Smooth muscle cell (in vitro differentiated cells): ENCODE results near the gene HIVEP1. TPM values are rescaled to one million over a fixed set of nuclear protein-coding genes. Genes with fewer than 3 reads are reported as not detected.

Experiments
- DNase-seq: peaks from one replicate; lab custom pipeline; 2025; ENCODE audit not compliant: unreplicated experiment; lab: John Stamatoyannopoulos, UW
- H2AFZ ChIP-seq: fragments of 200-600 bp; sonication (generic); 2 replicates; pipeline ENCODE4 v1.6.0; 2016; ENCODE audit warnings: antibody characterized with exemption, low read depth, mild to moderate bottlenecking
- H3F3A ChIP-seq: fragments of 200-600 bp; sonication (generic); 2 replicates; pipeline ENCODE4 v1.6.0; 2017; ENCODE audit warnings: antibody characterized with exemption, low read depth
- H3K27ac ChIP-seq: fragments of 200-600 bp; sonication (generic); 2 replicates; pipeline ENCODE4 v1.5.1; 2016; ENCODE audit warnings: low read depth, mild to moderate bottlenecking
- H3K27me3 ChIP-seq: fragments of 200-600 bp; sonication (generic); 2 replicates; pipeline ENCODE4 v1.6.1; 2016; ENCODE audit warnings: low read depth, mild to moderate bottlenecking
- H3K36me3 ChIP-seq: fragments of 200-600 bp; sonication (generic); 2 replicates; pipeline ENCODE4 v1.5.1; 2016; ENCODE audit warnings: low read depth
- H3K4me1 ChIP-seq: fragments of 200-600 bp; sonication (generic); 2 replicates; pipeline ENCODE4 v1.5.1; 2016; ENCODE audit warnings: low read depth
- H3K4me2 ChIP-seq: fragments of 200-600 bp; sonication (generic); 2 replicates; pipeline ENCODE4 v1.6.0; 2016; ENCODE audit warnings: mild to moderate bottlenecking
- H3K4me3 ChIP-seq: fragments of 200-600 bp; sonication (generic); 2 replicates; pipeline ENCODE4 v1.5.1; 2016; ENCODE audit warnings: mild to moderate bottlenecking
- H3K79me2 ChIP-seq: fragments of 200-600 bp; sonication (generic); 2 replicates; pipeline ENCODE4 v1.6.0; 2016; ENCODE audit warnings: low read depth, mild to moderate bottlenecking
- H3K9ac ChIP-seq: fragments of 200-600 bp; sonication (generic); 2 replicates; pipeline ENCODE4 v1.6.0; 2016; ENCODE audit warnings: low read depth
- H3K9me3 ChIP-seq: fragments of 200-600 bp; sonication (generic); replicated peaks from 2 replicates; pipeline ENCODE4 v1.5.1; 2016; ENCODE audit warnings: low read depth
- H4K20me1 ChIP-seq: fragments of 200-600 bp; sonication (generic); 2 replicates; pipeline ENCODE4 v1.6.0; 2016; ENCODE audit warnings: low read depth
- CTCF ChIP-seq: fragments of 200-600 bp; sonication (generic); IDR thresholded peaks from 2 replicates; pipeline ENCODE4 v1.5.1; 2017; ENCODE audit warnings: borderline replicate concordance, mild to moderate bottlenecking, antibody characterized with exemption; ENCODE audit not compliant: insufficient read depth, poor library complexity, severe bottlenecking
- WGBS: methylation state at CpG from one replicate; pipeline ENCODE4 v1.1.7; 2016; ENCODE audit warnings: low lambda C conversion rate; 5-methylcytosine and 5-hydroxymethylcytosine counted together
- polyA plus RNA-seq: library from polyadenylated mRNA; unstranded; fragments of >200 nt; fragmentation: Nextera tagmentation; extraction: Ambion mirVana; gene quantifications from 2 replicates; pipeline ENCODE4 v1.2.1, GENCODE V29; 2016
- total RNA-seq: library from RNA; depleted of rRNA; stranded (reverse); fragments of >200 nt; gene quantifications from 2 replicates; pipeline ENCODE4 v1.2.3, GENCODE V29; 2014

The HIVEP1 gene
- total and polyA plus RNA-seq, 2 experiments from 2014 or later = 6.8 to 58.8 TPM

GRCh38 chr6:12064131-12064530 is 52.0 kb downstream of the HIVEP1 start:
- Histone ChIP-seq H3F3A (no peaks in the 10 kb centered on the region), H3K27me3 (no peaks in the 10 kb centered on the region), H3K9ac (no peak overlapping the region), H3K4me2 (no peak overlapping the region), H3K27ac (no peak overlapping the region), H3K4me3 (no peak overlapping the region), H3K9me3 (no peaks in the 10 kb centered on the region), H3K4me1 (peaks cover 14% of the 10 kb centered on the region), H3K36me3 (no peaks in the 10 kb centered on the region), H4K20me1 (peaks cover 84% of the 10 kb centered on the region), H2AFZ (no peak overlapping the region), H3K79me2 (peaks cover 98% of the 10 kb centered on the region)
- TF ChIP-seq CTCF = no peak
- no peak for DNase-seq
- WGBS = 72% methylated on average over 4 of the region's 4 CpGs

GRCh38 chr6:12064538-12065071 is 52.5 kb downstream of the HIVEP1 start:
- no peak for TF ChIP-seq CTCF
- Histone ChIP-seq H4K20me1 (peaks cover 83% of the 10 kb centered on the region), H3K4me2 (no peak overlapping the region), H3K9ac (no peak overlapping the region), H3K4me3 (no peak overlapping the region), H3K79me2 (peaks cover 95% of the 10 kb centered on the region), H3K36me3 (no peaks in the 10 kb centered on the region), H3K27me3 (no peaks in the 10 kb centered on the region), H3F3A (no peaks in the 10 kb centered on the region), H3K27ac (no peak overlapping the region), H2AFZ (no peak overlapping the region), H3K9me3 (no peaks in the 10 kb centered on the region), H3K4me1 (peaks cover 14% of the 10 kb centered on the region)
- DNase-seq = no peak
- WGBS = 96% methylated on average over 3 of the region's 3 CpGs

- Histone ChIP-seq H3K27ac (no peak overlapping the region), H2AFZ (no peak overlapping the region), H3K4me3 (no peak overlapping the region), H3K9me3 (no peaks in the 10 kb centered on the region), H3K36me3 (no peaks in the 10 kb centered on the region), H4K20me1 (peaks cover 84% of the 10 kb centered on the region), H3K4me2 (no peak overlapping the region), H3K27me3 (no peaks in the 10 kb centered on the region), H3K9ac (no peak overlapping the region), H3K79me2 (peaks cover 95% of the 10 kb centered on the region), H3K4me1 (peaks cover 10% of the 10 kb centered on the region), H3F3A (no peaks in the 10 kb centered on the region)
- no peak for TF ChIP-seq CTCF
- 87% methylated on average over 8 of the region's 8 CpGs for WGBS
- DNase-seq = no peak
Observed at GRCh38 chr6:12065321-12066140, 53.4 kb downstream of the HIVEP1 start.
